Effector memory CD8-positive, alpha-beta T cell (primary cell): ENCODE data around the gene WDR27.
"Not testable (repeated sequence)": the region's sequence is repeated elsewhere in the genome, so short reads cannot be mapped to it uniquely, and the experiment has no call there.

ENCODE experiments used
- ATAC-seq: fragments of 150-1000 bp; cut with Tn5 transposase; replicated peaks from 2 replicates; pipeline ENCODE4 v1.10.0; 2021; ENCODE audit warnings: mild to moderate bottlenecking, moderate library complexity
- DNase-seq, 3 experiments: peaks; one replicate each; pipeline ENCODE4 v3.0.0; 2021
- H3K27ac Mint-ChIP-seq, 2 donors: one replicate each; pipeline ENCODE4 v1.8.0; 2022; ENCODE audit warnings: mild to moderate bottlenecking in 2 of 2, mixed read lengths in 2 of 2, moderate library complexity in 2 of 2
- H3K27me3 Mint-ChIP-seq, 2 donors: one replicate each; pipeline ENCODE4 v1.8.0; 2022; ENCODE audit warnings: mixed read lengths in 2 of 2
- H3K36me3 Mint-ChIP-seq: one replicate; pipeline ENCODE4 v1.8.0; 2022; ENCODE audit warnings: mild to moderate bottlenecking, moderate library complexity, mixed read lengths; ENCODE audit not compliant: insufficient read depth
- H3K4me1 Mint-ChIP-seq, 2 donors: one replicate each; pipeline ENCODE4 v1.8.0; 2022; ENCODE audit warnings: low read depth in 2 of 2, mixed read lengths in 2 of 2
- H3K4me3 Mint-ChIP-seq, 2 donors: one replicate each; pipeline ENCODE4 v1.8.0; 2022; ENCODE audit warnings: mild to moderate bottlenecking in 2 of 2, mixed read lengths in 2 of 2, moderate library complexity in 2 of 2
- H3K9me3 Mint-ChIP-seq, 2 donors: one replicate each; pipeline ENCODE4 v1.8.0; 2022; ENCODE audit warnings: mixed read lengths in 2 of 2

WDR27 gene

DNA sequence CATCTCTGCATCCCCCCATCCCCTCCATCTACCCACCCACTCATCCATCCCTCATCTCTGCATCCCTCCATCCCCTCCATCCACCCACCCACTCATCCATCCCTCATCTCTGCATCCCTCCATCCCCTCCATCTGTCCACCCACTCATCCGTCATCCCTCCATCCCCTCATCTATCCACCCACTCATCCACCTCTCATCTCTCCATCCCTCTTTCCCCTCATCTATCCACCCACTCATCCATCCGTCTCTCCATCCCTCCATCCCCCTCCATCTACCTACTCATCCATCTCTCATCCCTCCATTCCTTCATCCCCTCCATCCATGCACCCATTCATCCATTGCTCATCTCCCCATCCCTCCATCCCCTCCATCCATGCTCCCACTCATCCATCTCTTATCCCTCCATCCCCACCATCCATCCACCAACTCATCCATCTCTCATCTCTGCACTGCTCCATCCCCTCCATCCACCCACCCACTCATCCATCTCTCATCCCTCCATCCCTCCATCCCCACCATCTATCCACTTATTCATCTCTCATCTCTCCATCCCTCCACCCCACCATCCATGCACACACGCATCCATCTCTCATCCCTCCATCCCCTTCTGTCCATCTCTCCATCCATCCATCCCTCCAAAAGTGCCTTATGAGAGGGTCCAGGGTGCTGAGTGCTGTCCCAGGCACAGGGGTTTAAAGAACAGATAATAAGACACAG is 51.4 kb downstream of the WDR27 start:
- DNase-seq (no peak), ATAC-seq (no peak)
- Mint-ChIP-seq H3K4me3 (no peak overlapping the region), H3K27ac (no peak overlapping the region), H3K9me3 (no peaks in the 10 kb centered on the region), H3K36me3 (peaks cover 8% of the 10 kb centered on the region), H3K27me3 (no peaks in the 10 kb centered on the region), H3K4me1 (peaks cover 4 to 9% of the 10 kb centered on the region in 2 donors)

DNA sequence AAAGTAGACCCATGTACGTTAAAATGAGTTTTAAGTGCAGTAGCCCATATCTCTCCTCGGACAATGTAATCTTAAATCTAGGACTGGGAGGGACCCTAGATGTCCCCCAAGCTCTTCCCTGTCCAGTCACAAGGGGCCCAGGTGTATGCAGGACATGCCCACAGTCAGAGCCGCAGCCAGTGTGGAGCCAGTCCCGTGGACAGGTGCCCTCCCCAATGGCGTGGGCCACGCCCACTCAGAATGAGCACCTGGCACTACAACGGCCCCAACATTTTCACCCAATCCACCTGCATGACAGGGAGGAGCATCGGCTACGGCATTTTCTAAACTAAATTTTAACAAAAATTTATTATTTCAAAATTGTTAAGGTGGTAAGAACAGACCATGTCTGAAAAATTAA is 53.2 kb downstream of the WDR27 start:
- Mint-ChIP-seq H3K4me1 (no peaks in the 10 kb centered on the region), H3K27me3 (no peaks in the 10 kb centered on the region), H3K9me3 (no peaks in the 10 kb centered on the region), H3K36me3 (no peaks in the 10 kb centered on the region), H3K27ac (no peak overlapping the region), H3K4me3 (no peak overlapping the region)
- no peak for DNase-seq
- no peak for ATAC-seq

DNA sequence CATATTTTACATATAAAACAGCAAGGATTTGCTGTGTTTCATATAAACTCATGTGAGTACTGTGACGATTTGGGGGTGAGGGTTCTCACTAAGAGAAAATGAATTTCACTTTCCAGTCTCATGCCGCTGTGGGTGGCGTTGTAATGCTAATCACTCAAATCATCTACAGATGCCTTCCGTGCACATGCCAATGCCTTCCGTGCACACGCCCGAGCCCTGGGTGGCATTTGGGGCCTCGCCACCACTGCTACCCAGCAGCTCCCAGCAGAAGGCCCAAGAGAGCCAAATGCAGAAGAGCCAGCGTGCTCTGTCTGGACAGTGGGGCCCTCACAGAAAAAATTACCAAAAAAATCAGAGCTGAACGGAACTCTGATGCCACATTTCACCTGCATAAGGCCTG is 53.7 kb downstream of the WDR27 start:
- H3K36me3 Mint-ChIP-seq: no peaks in the 10 kb centered on the region
- ATAC-seq: no peak

DNA sequence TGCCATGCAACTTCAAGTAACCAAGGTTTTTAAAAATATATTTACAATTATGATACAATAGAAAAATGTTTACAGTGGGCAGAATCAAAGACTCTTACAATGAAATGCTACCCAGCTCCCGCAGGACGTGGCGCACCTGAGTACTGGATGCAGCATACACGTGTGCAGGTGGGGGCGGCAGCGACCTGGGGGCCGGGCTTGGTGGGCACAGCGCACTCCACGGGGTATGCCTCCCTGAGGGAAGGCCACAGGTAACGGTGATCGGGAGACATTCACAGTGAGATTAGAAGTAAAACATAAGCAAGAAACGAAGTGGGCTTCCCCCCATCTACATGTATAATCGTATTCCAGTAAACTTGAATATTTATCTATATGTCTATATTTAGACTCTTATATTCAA is 54.2 kb downstream of the WDR27 start:
- Mint-ChIP-seq H3K9me3 (no peaks in the 10 kb centered on the region), H3K36me3 (no peaks in the 10 kb centered on the region), H3K4me3 (no peak overlapping the region), H3K27ac (no peak overlapping the region), H3K4me1 (no peaks in the 10 kb centered on the region), H3K27me3 (no peaks in the 10 kb centered on the region)
- DNase-seq (no peak), ATAC-seq (no peak)

More for the DNA sequence above, 53.7 kb downstream of the WDR27 start:
- no peak for DNase-seq
- Mint-ChIP-seq H3K27me3 (no peaks in the 10 kb centered on the region), H3K4me1 (no peaks in the 10 kb centered on the region), H3K27ac (no peak overlapping the region), H3K9me3 (no peaks in the 10 kb centered on the region), H3K4me3 (no peak overlapping the region)

DNA sequence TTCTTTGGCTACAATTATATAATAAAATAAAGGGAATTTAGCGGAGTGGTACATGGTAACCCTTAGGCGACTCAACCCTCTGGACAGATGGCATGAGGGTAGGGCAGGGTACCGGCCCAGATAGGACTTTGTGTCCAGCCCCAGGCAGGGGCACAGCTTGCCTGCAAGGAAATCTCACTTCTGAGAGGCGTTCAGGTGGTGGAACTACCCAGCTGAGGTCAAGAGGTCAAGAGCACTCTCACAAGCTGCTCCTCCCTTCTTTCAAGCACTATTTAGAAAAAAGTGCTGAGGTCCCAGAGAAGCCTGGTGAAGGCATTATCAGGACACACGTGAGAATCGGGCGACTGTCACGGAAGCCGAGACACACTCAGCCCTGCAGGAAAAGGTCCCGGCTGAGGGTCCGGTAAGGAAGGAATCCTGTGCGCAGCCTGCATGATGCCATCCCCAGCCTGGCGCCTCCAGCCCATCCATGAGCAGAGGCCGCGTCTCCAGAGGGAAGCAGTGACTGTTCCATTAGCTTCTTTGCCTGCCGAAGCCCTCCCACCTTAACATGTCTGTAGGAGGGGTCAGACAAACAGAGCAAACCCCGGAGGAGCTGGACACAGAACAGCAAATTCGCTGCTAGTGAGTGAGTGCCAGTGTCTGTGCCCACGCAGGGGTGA is 54.8 kb downstream of the WDR27 start:
- Mint-ChIP-seq H3K36me3 (no peaks in the 10 kb centered on the region), H3K4me1 (no peaks in the 10 kb centered on the region), H3K9me3 (no peaks in the 10 kb centered on the region), H3K27ac (no peak overlapping the region), H3K27me3 (no peaks in the 10 kb centered on the region), H3K4me3 (no peak overlapping the region)
- ATAC-seq (no peak), DNase-seq (no peak)

DNA sequence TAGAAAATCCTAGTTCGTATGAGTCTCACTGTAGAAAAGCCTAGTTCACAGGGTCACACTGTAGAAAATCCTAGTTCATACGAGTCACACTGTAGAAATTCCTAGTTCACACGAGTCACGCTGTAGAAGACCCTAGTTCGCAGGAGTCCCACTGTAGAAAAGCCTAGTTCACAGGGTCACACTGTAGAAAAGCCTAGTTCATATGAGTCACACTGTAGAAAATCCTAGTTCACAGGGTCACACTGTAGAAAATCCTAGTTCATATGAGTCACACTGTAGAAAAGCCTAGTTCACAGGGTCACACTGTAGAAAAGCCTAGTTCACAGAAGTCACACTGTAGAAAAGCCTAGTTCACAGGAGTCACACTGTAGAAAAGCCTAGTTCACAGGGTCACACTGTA is 56.4 kb downstream of the WDR27 start:
- not testable (repeated sequence) for H3K36me3 Mint-ChIP-seq, H3K9me3 Mint-ChIP-seq, H3K27me3 Mint-ChIP-seq, ATAC-seq, H3K4me3 Mint-ChIP-seq, DNase-seq, H3K4me1 Mint-ChIP-seq, H3K27ac Mint-ChIP-seq

DNA sequence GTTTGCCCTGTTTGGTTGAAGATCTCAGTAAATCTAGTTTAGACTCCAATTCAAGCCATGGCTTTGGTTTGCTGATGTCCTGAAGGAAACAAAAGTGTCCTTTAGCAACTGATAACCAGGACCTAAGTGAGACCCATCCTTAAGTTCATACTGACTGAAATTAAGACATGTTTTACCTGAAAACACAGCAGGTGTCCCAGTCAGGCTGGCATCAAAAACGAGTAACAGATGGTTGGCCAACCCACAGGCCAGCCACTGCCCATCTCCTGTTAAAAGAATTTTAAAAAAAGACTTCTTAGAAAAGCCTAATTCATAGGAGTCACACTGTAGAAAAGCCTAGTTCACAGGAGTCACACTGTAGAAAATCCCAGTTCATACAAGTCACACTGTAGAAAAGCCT is 58.3 kb downstream of the WDR27 start:
- no peaks in the 10 kb centered on the region for H3K9me3 Mint-ChIP-seq
- no peak for ATAC-seq
- no peak for DNase-seq
- no peaks in the 10 kb centered on the region for H3K27me3 Mint-ChIP-seq
- peaks cover 2% of the 10 kb centered on the region for H3K36me3 Mint-ChIP-seq
- H3K27ac Mint-ChIP-seq: no peak overlapping the region
- H3K4me1 Mint-ChIP-seq: no peaks in the 10 kb centered on the region
- no peak overlapping the region for H3K4me3 Mint-ChIP-seq

DNA sequence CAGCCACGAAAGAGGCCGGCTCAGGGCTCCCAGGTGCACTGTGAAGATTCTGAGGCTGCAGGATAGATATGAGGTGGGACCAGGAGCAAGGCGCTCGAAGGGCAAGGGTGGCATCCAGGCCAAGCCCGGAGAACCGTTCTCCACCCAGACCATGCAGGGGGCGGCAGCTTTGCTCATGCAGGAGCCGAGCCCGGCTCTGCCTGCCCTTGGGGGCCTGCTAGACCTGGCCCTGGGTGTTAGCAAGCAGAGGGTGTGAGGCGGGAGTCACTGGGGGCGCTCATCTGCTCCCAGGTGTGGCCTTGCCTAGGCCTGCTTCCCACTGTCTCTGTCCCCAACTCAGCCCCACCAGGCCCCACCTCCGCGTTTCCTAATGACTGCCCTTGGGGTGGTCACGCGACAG is 59.4 kb downstream of the WDR27 start:
- peaks cover 2% of the 10 kb centered on the region for H3K36me3 Mint-ChIP-seq
- no peak overlapping the region for H3K27ac Mint-ChIP-seq
- ATAC-seq (no peak), DNase-seq (no peak)
- H3K27me3 Mint-ChIP-seq: no peaks in the 10 kb centered on the region
- H3K4me1 Mint-ChIP-seq: no peaks in the 10 kb centered on the region
- no peaks in the 10 kb centered on the region for H3K9me3 Mint-ChIP-seq
- H3K4me3 Mint-ChIP-seq: no peak overlapping the region

DNA sequence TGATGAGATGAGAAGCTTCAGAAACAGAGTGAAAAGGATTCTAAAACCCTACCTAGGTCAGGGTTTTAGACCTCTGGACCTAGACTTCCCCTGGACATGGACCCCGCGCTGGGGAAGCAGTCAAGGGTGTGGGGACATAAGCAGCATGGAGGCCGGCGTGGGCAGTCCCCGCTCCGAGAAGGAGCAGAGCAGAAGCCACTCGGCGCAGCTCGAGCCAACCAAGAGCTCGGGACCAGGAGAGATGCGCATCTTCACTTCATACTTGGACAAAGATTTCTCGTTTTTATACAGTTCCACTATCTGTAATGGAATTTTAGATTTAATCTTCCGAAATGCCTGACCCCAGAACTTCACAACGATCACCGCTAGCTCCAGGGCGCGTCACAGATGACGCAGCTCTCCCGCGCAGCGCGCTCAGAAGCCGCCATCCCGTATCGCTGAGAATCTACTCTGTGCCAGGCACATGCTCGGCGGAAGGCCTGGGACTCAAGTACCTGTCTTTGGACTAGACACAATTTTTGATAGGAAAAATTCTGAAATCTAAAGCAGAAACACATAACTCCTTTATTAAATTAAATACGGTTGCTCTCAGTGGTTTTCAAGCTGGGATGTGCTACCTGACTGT is 60.3 kb downstream of the WDR27 start:
- H3K27me3 Mint-ChIP-seq: no peaks in the 10 kb centered on the region
- ATAC-seq (no peak), DNase-seq (no peak)
- H3K9me3 Mint-ChIP-seq: no peaks in the 10 kb centered on the region
- peaks cover 2% of the 10 kb centered on the region for H3K36me3 Mint-ChIP-seq
- no peaks in the 10 kb centered on the region for H3K4me1 Mint-ChIP-seq
- H3K27ac Mint-ChIP-seq: no peak overlapping the region
- no peak overlapping the region for H3K4me3 Mint-ChIP-seq

DNA sequence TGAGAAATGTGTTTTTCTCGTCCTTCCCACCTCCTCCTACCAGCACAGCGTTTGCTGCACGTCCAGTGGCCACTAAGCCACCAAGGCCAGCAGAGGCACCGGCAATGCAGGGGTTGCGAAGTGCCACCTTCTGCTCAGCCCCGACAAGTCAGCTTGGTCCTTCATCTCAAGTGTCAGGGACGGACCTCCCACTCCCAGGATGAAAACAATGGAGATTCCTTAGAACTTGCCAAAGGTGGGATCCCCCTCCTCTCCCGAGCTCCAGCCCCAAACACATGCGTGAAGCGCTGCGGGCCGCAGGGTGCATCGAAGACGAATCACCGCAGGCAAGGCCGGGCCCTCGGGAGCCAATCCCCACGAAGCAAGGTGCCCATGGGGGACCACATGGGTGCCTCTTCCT is 60.8 kb downstream of the WDR27 start:
- Mint-ChIP-seq H3K4me1 (no peaks in the 10 kb centered on the region), H3K4me3 (no peak overlapping the region), H3K9me3 (no peaks in the 10 kb centered on the region), H3K36me3 (peaks cover 2% of the 10 kb centered on the region), H3K27me3 (no peaks in the 10 kb centered on the region), H3K27ac (no peak overlapping the region)
- ATAC-seq (no peak), DNase-seq (no peak)

DNA sequence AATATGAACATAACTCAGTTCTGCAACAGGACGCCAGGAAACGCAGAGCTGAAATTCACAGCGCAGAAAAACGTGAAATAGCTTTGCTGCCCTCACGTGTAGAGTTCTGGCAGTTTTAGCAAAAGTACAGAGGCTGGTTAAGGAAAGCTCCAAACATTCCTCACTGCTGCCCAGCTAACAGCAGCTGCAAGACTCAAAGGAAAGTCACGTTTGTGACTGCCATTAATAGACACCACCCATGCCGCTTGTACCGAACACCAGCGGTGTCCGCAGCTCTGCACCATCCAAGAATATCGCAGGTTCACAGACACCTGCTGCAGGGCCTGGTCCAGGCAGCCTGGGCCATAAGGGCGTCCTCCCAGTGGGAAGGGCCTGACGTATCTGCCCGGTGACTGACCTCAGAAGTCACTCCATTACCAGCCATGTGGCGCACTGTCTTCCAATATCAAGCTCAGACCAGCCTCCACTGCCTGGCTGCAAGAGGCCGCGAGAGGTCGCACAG is 61.4 kb downstream of the WDR27 start:
- Mint-ChIP-seq H3K27ac (no peak overlapping the region), H3K9me3 (no peaks in the 10 kb centered on the region), H3K36me3 (peaks cover 2% of the 10 kb centered on the region), H3K4me3 (no peak overlapping the region), H3K4me1 (no peaks in the 10 kb centered on the region), H3K27me3 (no peaks in the 10 kb centered on the region)
- no peak for ATAC-seq
- DNase-seq: no peak

DNA sequence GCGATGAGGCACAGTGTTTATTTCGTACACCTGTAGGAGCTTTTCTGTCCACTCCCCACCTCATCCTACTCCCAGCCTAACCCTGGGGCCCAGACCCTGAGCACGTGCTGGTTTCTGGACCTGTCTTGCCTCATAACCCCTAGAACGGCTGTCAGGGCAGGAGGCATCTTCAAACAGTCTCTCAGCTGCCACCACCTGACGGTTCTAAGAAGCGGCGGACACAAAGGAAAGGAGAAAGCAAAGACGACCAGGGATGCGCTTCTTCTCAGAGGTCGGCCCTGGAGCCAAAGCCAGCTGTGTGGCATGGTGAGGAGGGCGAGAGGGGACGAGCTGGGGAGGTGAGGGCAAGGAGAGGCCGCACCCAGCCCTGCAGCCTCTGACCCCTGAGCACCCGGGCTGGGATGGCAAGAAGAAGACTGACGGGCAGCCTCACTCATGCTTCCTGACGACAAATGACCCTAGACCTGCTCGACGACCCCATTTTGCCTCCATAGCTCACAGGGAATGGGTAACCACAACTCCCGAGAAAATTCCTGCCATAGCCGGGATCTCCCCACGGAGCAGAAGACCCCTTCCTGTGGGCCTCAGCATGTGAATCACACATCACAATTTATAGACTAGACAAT is 62.1 kb downstream of the WDR27 start:
- no peak for ATAC-seq
- Mint-ChIP-seq H3K27ac (no peak overlapping the region), H3K36me3 (peaks cover 2% of the 10 kb centered on the region), H3K9me3 (no peaks in the 10 kb centered on the region), H3K4me3 (no peak overlapping the region), H3K27me3 (no peaks in the 10 kb centered on the region), H3K4me1 (no peaks in the 10 kb centered on the region)
- DNase-seq: no peak

DNA sequence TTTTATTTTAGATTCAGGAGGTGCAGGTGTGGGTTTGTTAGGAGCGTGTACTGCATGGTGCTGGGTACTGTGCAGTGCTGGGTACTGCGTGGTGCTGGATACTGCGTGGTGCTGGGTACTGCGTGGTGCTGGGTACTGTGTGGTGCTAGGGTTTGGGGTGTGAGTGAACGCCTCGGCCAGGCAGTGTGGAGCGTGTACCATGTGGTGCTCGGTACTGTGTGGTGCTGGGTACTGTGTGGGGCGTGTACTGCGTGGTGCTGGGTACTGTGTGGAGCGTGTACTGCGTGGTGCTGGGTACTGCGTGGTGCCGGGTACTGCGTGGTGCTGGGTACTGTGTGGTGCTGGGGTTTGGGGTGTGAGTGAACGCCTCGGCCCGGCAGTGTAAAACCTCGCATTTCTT is 62.9 kb downstream of the WDR27 start:
- DNase-seq (no peak), ATAC-seq (no peak)
- H3K9me3 Mint-ChIP-seq: no peaks in the 10 kb centered on the region
- peak overlapping the region in 1 of 2 donors; percentile 4 for H3K27ac Mint-ChIP-seq
- no peak overlapping the region for H3K4me3 Mint-ChIP-seq
- H3K4me1 Mint-ChIP-seq: no peaks in the 10 kb centered on the region
- no peaks in the 10 kb centered on the region for H3K27me3 Mint-ChIP-seq
- H3K36me3 Mint-ChIP-seq: peaks cover 8% of the 10 kb centered on the region

DNA sequence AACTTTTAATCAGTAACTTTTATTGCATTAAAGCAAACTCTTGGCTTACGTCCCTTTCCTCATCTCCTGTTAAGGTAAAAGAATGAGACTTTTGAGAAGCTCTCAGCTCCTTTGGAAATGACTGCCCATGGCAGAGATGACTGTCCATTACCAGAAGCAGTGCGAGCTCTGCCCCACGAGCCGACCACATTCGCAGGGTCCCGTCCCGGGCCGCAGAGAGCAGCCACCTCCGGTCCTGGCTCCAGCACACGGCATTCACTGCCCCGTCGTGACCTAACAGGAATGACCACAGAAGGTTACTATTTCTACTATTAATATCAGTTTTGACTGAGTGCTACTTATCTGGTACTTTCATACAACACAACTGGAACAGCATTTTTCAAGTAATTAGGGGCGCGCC is 63.4 kb downstream of the WDR27 start:
- H3K27ac Mint-ChIP-seq: peak overlapping the region in 1 of 2 donors; percentile 4
- H3K4me3 Mint-ChIP-seq: no peak overlapping the region
- DNase-seq (no peak), ATAC-seq (no peak)
- peaks cover 12% of the 10 kb centered on the region for H3K36me3 Mint-ChIP-seq
- H3K27me3 Mint-ChIP-seq: no peaks in the 10 kb centered on the region
- no peaks in the 10 kb centered on the region for H3K9me3 Mint-ChIP-seq
- H3K4me1 Mint-ChIP-seq: no peaks in the 10 kb centered on the region
